Measurements from ENCODE around the gene TBCD. TPM values are rescaled to one million over a fixed set of nuclear protein-coding genes. Genes with fewer than 3 reads are reported as not detected.

The TBCD gene
- total and polyA plus RNA-seq, 2 donors (not counting 1 experiment from before 2014, with no cell fraction given), result 22.1 to 36.7 TPM

DNA sequence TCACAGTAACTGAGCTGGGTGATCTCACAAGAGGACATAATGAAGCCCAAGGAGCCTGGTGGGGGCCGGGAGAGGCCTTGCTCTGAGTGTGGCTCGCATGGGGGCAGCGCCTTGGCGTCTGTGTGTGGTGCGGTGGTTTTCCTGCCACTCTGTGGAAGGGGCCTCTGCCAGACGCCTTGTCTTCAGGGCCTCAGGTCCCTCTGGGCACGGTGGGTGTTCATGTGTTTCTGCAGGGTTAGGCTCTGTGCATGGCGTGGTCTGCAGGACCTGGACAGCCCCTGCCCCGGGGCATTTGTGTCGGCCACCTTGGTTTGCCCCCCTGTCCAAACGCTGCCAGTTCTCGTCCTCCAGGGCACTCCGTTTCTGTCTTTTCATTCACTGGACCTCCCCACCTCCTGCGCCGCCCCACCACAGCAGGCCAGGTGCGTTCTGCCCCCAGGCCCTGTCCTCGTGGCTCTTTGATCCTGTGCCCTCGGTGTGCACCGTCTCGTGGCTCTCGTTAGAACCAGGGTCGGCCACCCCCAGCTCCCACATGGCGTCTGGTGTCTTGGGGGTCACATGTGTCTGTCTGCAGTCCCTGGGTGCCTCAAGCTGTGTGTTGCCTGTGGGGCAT, 131.7 kb downstream of the TBCD start:
- H3K79me2 ChIP-seq (ENCODE audit: control insufficient read depth, insufficient read depth, low read length), result no peaks in the 10 kb centered on the region
- no peak overlapping the region for H3K27ac ChIP-seq (ENCODE audit: insufficient read depth, low read length)
- H3K4me2 ChIP-seq (ENCODE audit: extremely low read depth, insufficient read depth, low read length), result no peak overlapping the region
- no peaks in the 10 kb centered on the region for H3K27me3 ChIP-seq (ENCODE audit: control insufficient read depth, insufficient read depth, low read length)
- no peaks in the 10 kb centered on the region for H4K20me1 ChIP-seq (ENCODE audit: control insufficient read depth, extremely low read depth, insufficient read depth, low read length)
- no peak overlapping the region for H3K9ac ChIP-seq (ENCODE audit: insufficient read depth, low read length)
- TF ChIP-seq, protein P1, sequence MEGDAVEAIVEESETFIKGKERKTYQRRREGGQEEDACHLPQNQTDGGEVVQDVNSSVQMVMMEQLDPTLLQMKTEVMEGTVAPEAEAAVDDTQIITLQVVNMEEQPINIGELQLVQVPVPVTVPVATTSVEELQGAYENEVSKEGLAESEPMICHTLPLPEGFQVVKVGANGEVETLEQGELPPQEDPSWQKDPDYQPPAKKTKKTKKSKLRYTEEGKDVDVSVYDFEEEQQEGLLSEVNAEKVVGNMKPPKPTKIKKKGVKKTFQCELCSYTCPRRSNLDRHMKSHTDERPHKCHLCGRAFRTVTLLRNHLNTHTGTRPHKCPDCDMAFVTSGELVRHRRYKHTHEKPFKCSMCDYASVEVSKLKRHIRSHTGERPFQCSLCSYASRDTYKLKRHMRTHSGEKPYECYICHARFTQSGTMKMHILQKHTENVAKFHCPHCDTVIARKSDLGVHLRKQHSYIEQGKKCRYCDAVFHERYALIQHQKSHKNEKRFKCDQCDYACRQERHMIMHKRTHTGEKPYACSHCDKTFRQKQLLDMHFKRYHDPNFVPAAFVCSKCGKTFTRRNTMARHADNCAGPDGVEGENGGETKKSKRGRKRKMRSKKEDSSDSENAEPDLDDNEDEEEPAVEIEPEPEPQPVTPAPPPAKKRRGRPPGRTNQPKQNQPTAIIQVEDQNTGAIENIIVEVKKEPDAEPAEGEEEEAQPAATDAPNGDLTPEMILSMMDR (conservative IDR thresholded peaks at IDR 0.05 in 1 of 2, IDR thresholded peaks at IDR 0.05 in 1 of 2; ENCODE audit: low read depth in 1 of 2, low read length in 2 of 2), result no peak
- TF ChIP-seq EZH2 (IDR thresholded peaks at IDR 0.05; ENCODE audit: low read length, missing control alignments), result no peak
- no peaks in the 10 kb centered on the region for H3K36me3 ChIP-seq (ENCODE audit: control insufficient read depth, insufficient read depth, low read length)
- no peak for DNase-seq (ENCODE audit: low read depth in 2 of 2)
- no peak overlapping the region for H3K4me3 ChIP-seq (replicated peaks in 1 of 4; ENCODE audit: control extremely low read depth in 1 of 4, insufficient read depth in 1 of 4, low read depth in 3 of 4, low read length in 4 of 4)
- no peaks in the 10 kb centered on the region for H3K9me3 ChIP-seq (ENCODE audit: control insufficient read depth, insufficient read depth, low read depth, low read length)
- H2AFZ ChIP-seq (ENCODE audit: low read length), result no peak overlapping the region
- peaks cover 3% of the 10 kb centered on the region for H3K4me1 ChIP-seq (ENCODE audit: control insufficient read depth, extremely low read depth, insufficient read depth, low read length)

DNA sequence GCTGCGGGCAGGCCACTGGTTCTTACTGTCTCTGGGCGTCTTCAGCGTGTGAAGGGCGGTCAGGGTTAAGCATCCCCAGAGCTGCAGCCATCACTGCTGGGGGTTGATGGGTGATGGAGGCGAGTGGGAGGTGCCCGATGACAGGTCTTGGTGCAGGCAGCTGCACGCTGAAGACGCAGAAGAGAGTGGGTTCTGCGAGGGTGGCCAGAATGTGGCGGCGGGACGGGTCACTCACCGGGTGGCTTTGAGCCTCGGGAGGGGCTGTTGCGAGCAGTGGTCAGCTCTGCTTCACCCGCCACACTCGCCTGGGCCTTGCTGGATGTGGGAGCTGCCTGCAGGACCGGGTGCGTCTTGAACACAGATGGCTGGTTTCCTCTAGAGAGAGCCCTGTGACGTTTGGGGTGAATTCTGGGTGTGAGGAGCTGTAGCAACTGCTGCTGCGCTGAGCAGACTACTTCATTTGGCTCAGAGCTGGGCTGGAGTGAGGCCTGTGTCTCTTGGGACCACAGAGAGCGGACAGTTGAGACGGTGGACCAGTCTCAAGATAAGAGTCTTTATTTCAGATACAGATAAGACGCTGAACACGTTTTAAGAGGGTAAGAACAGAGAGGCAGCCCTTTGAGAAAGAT, 132.6 kb downstream of the TBCD start:
- Histone ChIP-seq H3K27ac (ENCODE audit: insufficient read depth, low read length) (no peak overlapping the region), H3K4me2 (ENCODE audit: extremely low read depth, insufficient read depth, low read length) (no peak overlapping the region), H3K27me3 (ENCODE audit: control insufficient read depth, insufficient read depth, low read length) (no peaks in the 10 kb centered on the region), H4K20me1 (ENCODE audit: control insufficient read depth, extremely low read depth, insufficient read depth, low read length) (no peaks in the 10 kb centered on the region), H3K9me3 (ENCODE audit: control insufficient read depth, insufficient read depth, low read depth, low read length) (no peaks in the 10 kb centered on the region), H3K4me1 (ENCODE audit: control insufficient read depth, extremely low read depth, insufficient read depth, low read length) (peaks cover 3% of the 10 kb centered on the region), H3K9ac (ENCODE audit: insufficient read depth, low read length) (no peak overlapping the region), H3K36me3 (ENCODE audit: control insufficient read depth, insufficient read depth, low read length) (no peaks in the 10 kb centered on the region), H3K79me2 (ENCODE audit: control insufficient read depth, insufficient read depth, low read length) (no peaks in the 10 kb centered on the region), H2AFZ (ENCODE audit: low read length) (no peak overlapping the region), H3K4me3 (replicated peaks in 1 of 4; ENCODE audit: control extremely low read depth in 1 of 4, insufficient read depth in 1 of 4, low read depth in 3 of 4, low read length in 4 of 4) (no peak overlapping the region)
- no peak for DNase-seq (ENCODE audit: low read depth in 2 of 2)
- TF ChIP-seq EZH2 (IDR thresholded peaks at IDR 0.05; ENCODE audit: low read length, missing control alignments), result no peak
- TF ChIP-seq, protein P1 (conservative IDR thresholded peaks at IDR 0.05 in 1 of 2, IDR thresholded peaks at IDR 0.05 in 1 of 2; ENCODE audit: low read depth in 1 of 2, low read length in 2 of 2), result no peak

DNA sequence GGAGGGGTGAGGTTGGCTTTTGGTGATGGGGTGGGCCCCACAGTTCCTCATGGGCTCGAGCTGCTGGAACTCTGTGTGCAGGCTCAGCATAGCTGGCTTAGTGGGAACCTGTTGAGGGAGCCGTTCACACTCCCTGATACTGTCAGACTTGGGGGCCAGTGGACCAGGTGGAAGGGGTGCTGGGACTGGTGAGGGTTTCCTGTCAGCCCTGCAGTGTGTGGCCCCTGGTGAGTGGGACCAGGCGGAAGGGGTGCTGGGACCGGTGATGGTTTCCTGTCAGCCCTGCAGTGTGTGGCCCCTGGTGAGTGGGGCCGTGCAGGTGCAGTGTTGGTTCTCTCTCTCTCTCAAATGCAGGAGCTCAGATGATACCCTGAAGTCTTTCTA, 133.1 kb downstream of the TBCD start:
- Histone ChIP-seq H3K4me1 (ENCODE audit: control insufficient read depth, extremely low read depth, insufficient read depth, low read length) (peaks cover 3% of the 10 kb centered on the region), H3K9ac (ENCODE audit: insufficient read depth, low read length) (no peak overlapping the region)

More for the DNA sequence above, 133.1 kb downstream of the TBCD start:
- Histone ChIP-seq H3K4me2 (ENCODE audit: extremely low read depth, insufficient read depth, low read length) (no peak overlapping the region), H3K4me3 (replicated peaks in 1 of 4; ENCODE audit: control extremely low read depth in 1 of 4, insufficient read depth in 1 of 4, low read depth in 3 of 4, low read length in 4 of 4) (no peak overlapping the region), H3K36me3 (ENCODE audit: control insufficient read depth, insufficient read depth, low read length) (no peaks in the 10 kb centered on the region), H3K27me3 (ENCODE audit: control insufficient read depth, insufficient read depth, low read length) (no peaks in the 10 kb centered on the region), H2AFZ (ENCODE audit: low read length) (no peak overlapping the region), H4K20me1 (ENCODE audit: control insufficient read depth, extremely low read depth, insufficient read depth, low read length) (no peaks in the 10 kb centered on the region), H3K27ac (ENCODE audit: insufficient read depth, low read length) (no peak overlapping the region), H3K9me3 (ENCODE audit: control insufficient read depth, insufficient read depth, low read depth, low read length) (no peaks in the 10 kb centered on the region), H3K79me2 (ENCODE audit: control insufficient read depth, insufficient read depth, low read length) (no peaks in the 10 kb centered on the region)
- TF ChIP-seq, protein P1 (conservative IDR thresholded peaks at IDR 0.05 in 1 of 2, IDR thresholded peaks at IDR 0.05 in 1 of 2; ENCODE audit: low read depth in 1 of 2, low read length in 2 of 2), result no peak
- no peak for TF ChIP-seq EZH2 (IDR thresholded peaks at IDR 0.05; ENCODE audit: low read length, missing control alignments)
- DNase-seq (ENCODE audit: low read depth in 2 of 2), result no peak

All from fibroblast of lung (primary cell).